ENCODE data around the gene CERS6. TPM values are rescaled to one million over a fixed set of nuclear protein-coding genes. Genes with fewer than 3 reads are reported as not detected.
"Not testable (repeated sequence)": the region's sequence is repeated elsewhere in the genome, so short reads cannot be mapped to it uniquely, and the experiment has no call there.

Gene CERS6
- total RNA-seq, 1 experiment from 2014 or later: not detected

GRCh38 chr2:168650139-168650538, 194.1 kb downstream of the CERS6 start:
- no peaks in the 10 kb centered on the region for H3K27me3 ChIP-seq (ENCODE audit: low read length)
- H3K79me2 ChIP-seq (ENCODE audit: low read length): no peaks in the 10 kb centered on the region
- DNase-seq: no peak
- H3K4me3 ChIP-seq (ENCODE audit: low read length): no peak overlapping the region
- no peaks in the 10 kb centered on the region for H3K4me1 ChIP-seq (ENCODE audit: low read length)
- H4K20me1 ChIP-seq (ENCODE audit: insufficient read depth, low read depth, low read length): no peaks in the 10 kb centered on the region
- H3K9me3 ChIP-seq (ENCODE audit: low read length): no peaks in the 10 kb centered on the region
- H3K36me3 ChIP-seq (ENCODE audit: insufficient read depth, low read length): no peaks in the 10 kb centered on the region
- H3K27ac ChIP-seq (ENCODE audit: low read length): no peak overlapping the region
- no peak overlapping the region for H3K9ac ChIP-seq (ENCODE audit: low read length)
- H2AFZ ChIP-seq (ENCODE audit: low read length): no peak overlapping the region
- H3K9me2 ChIP-seq (replicated peaks; ENCODE audit: insufficient read depth, low read length): no peaks in the 10 kb centered on the region
- no peak overlapping the region for H3K4me2 ChIP-seq (ENCODE audit: low read depth, low read length, poor library complexity, severe bottlenecking)

- Histone ChIP-seq H3K9me2 (replicated peaks; ENCODE audit: insufficient read depth, low read length) (no peaks in the 10 kb centered on the region), H3K27me3 (ENCODE audit: low read length) (no peaks in the 10 kb centered on the region), H3K4me2 (ENCODE audit: low read depth, low read length, poor library complexity, severe bottlenecking) (no peak overlapping the region), H3K27ac (ENCODE audit: low read length) (no peak overlapping the region), H3K9ac (ENCODE audit: low read length) (no peak overlapping the region), H3K4me3 (ENCODE audit: low read length) (no peak overlapping the region), H3K9me3 (ENCODE audit: low read length) (no peaks in the 10 kb centered on the region), H3K79me2 (ENCODE audit: low read length) (no peaks in the 10 kb centered on the region), H3K4me1 (ENCODE audit: low read length) (no peaks in the 10 kb centered on the region), H3K36me3 (ENCODE audit: insufficient read depth, low read length) (no peaks in the 10 kb centered on the region), H4K20me1 (ENCODE audit: insufficient read depth, low read depth, low read length) (no peaks in the 10 kb centered on the region), H2AFZ (ENCODE audit: low read length) (no peak overlapping the region)
- no peak for DNase-seq
These were observed 194.7 kb downstream of the CERS6 start for GRCh38 chr2:168650781-168651180.

GRCh38 chr2:168652997-168653921, 197.2 kb downstream of the CERS6 start:
- Histone ChIP-seq H3K4me2 (ENCODE audit: low read depth, low read length, poor library complexity, severe bottlenecking) (no peak overlapping the region), H3K9ac (ENCODE audit: low read length) (no peak overlapping the region), H3K79me2 (ENCODE audit: low read length) (no peaks in the 10 kb centered on the region), H3K27me3 (ENCODE audit: low read length) (no peaks in the 10 kb centered on the region), H4K20me1 (ENCODE audit: insufficient read depth, low read depth, low read length) (no peaks in the 10 kb centered on the region), H3K4me1 (ENCODE audit: low read length) (no peaks in the 10 kb centered on the region), H3K4me3 (ENCODE audit: low read length) (no peak overlapping the region), H2AFZ (ENCODE audit: low read length) (no peak overlapping the region), H3K36me3 (ENCODE audit: insufficient read depth, low read length) (no peaks in the 10 kb centered on the region), H3K27ac (ENCODE audit: low read length) (no peak overlapping the region), H3K9me3 (ENCODE audit: low read length) (no peaks in the 10 kb centered on the region), H3K9me2 (replicated peaks; ENCODE audit: insufficient read depth, low read length) (no peaks in the 10 kb centered on the region)
- no peak for DNase-seq

GRCh38 chr2:168654705-168655104, 198.6 kb downstream of the CERS6 start:
- H3K27ac ChIP-seq (ENCODE audit: low read length): no peak overlapping the region
- H3K4me2 ChIP-seq (ENCODE audit: low read depth, low read length, poor library complexity, severe bottlenecking): no peak overlapping the region
- no peaks in the 10 kb centered on the region for H3K9me2 ChIP-seq (replicated peaks; ENCODE audit: insufficient read depth, low read length)
- no peaks in the 10 kb centered on the region for H3K9me3 ChIP-seq (ENCODE audit: low read length)
- no peaks in the 10 kb centered on the region for H3K79me2 ChIP-seq (ENCODE audit: low read length)
- no peaks in the 10 kb centered on the region for H3K27me3 ChIP-seq (ENCODE audit: low read length)
- no peaks in the 10 kb centered on the region for H3K36me3 ChIP-seq (ENCODE audit: insufficient read depth, low read length)
- H3K4me1 ChIP-seq (ENCODE audit: low read length): no peaks in the 10 kb centered on the region
- H3K4me3 ChIP-seq (ENCODE audit: low read length): no peak overlapping the region
- DNase-seq: no peak
- no peaks in the 10 kb centered on the region for H4K20me1 ChIP-seq (ENCODE audit: insufficient read depth, low read depth, low read length)
- no peak overlapping the region for H2AFZ ChIP-seq (ENCODE audit: low read length)
- H3K9ac ChIP-seq (ENCODE audit: low read length): no peak overlapping the region

GRCh38 chr2:168655207-168655606, 199.1 kb downstream of the CERS6 start:
- no peak for DNase-seq
- H3K9me3 ChIP-seq (ENCODE audit: low read length): no peaks in the 10 kb centered on the region
- H3K4me2 ChIP-seq (ENCODE audit: low read depth, low read length, poor library complexity, severe bottlenecking): no peak overlapping the region
- H3K4me1 ChIP-seq (ENCODE audit: low read length): no peaks in the 10 kb centered on the region
- no peak overlapping the region for H3K9ac ChIP-seq (ENCODE audit: low read length)
- H3K36me3 ChIP-seq (ENCODE audit: insufficient read depth, low read length): no peaks in the 10 kb centered on the region
- H3K27me3 ChIP-seq (ENCODE audit: low read length): no peaks in the 10 kb centered on the region
- H3K9me2 ChIP-seq (replicated peaks; ENCODE audit: insufficient read depth, low read length): no peaks in the 10 kb centered on the region
- no peak overlapping the region for H2AFZ ChIP-seq (ENCODE audit: low read length)
- no peaks in the 10 kb centered on the region for H4K20me1 ChIP-seq (ENCODE audit: insufficient read depth, low read depth, low read length)
- H3K4me3 ChIP-seq (ENCODE audit: low read length): no peak overlapping the region
- H3K27ac ChIP-seq (ENCODE audit: low read length): no peak overlapping the region
- no peaks in the 10 kb centered on the region for H3K79me2 ChIP-seq (ENCODE audit: low read length)

GRCh38 chr2:168657378-168657777, 201.3 kb downstream of the CERS6 start:
- not testable (repeated sequence) for H3K79me2 ChIP-seq (ENCODE audit: low read length); H3K27me3 ChIP-seq (ENCODE audit: low read length); H3K9ac ChIP-seq (ENCODE audit: low read length); H3K27ac ChIP-seq (ENCODE audit: low read length); H3K4me1 ChIP-seq (ENCODE audit: low read length); DNase-seq; H3K9me2 ChIP-seq (replicated peaks; ENCODE audit: insufficient read depth, low read length); H3K4me2 ChIP-seq (ENCODE audit: low read depth, low read length, poor library complexity, severe bottlenecking); H4K20me1 ChIP-seq (ENCODE audit: insufficient read depth, low read depth, low read length); H3K9me3 ChIP-seq (ENCODE audit: low read length); H3K36me3 ChIP-seq (ENCODE audit: insufficient read depth, low read length); H2AFZ ChIP-seq (ENCODE audit: low read length); H3K4me3 ChIP-seq (ENCODE audit: low read length)

- Histone ChIP-seq H3K27ac (ENCODE audit: low read length) (no peak overlapping the region), H3K9ac (ENCODE audit: low read length) (no peak overlapping the region), H3K4me2 (ENCODE audit: low read depth, low read length, poor library complexity, severe bottlenecking) (no peak overlapping the region), H4K20me1 (ENCODE audit: insufficient read depth, low read depth, low read length) (no peaks in the 10 kb centered on the region), H3K27me3 (ENCODE audit: low read length) (no peaks in the 10 kb centered on the region), H3K79me2 (ENCODE audit: low read length) (no peaks in the 10 kb centered on the region), H3K9me2 (replicated peaks; ENCODE audit: insufficient read depth, low read length) (no peaks in the 10 kb centered on the region), H3K4me1 (ENCODE audit: low read length) (no peaks in the 10 kb centered on the region), H3K36me3 (ENCODE audit: insufficient read depth, low read length) (no peaks in the 10 kb centered on the region), H3K4me3 (ENCODE audit: low read length) (no peak overlapping the region), H2AFZ (ENCODE audit: low read length) (no peak overlapping the region), H3K9me3 (ENCODE audit: low read length) (no peaks in the 10 kb centered on the region)
- no peak for DNase-seq
These were observed 202.6 kb downstream of the CERS6 start for GRCh38 chr2:168658706-168659105.

GRCh38 chr2:168660870-168661862, 205.1 kb downstream of the CERS6 start:
- Histone ChIP-seq H3K4me2 (ENCODE audit: low read depth, low read length, poor library complexity, severe bottlenecking) (no peak overlapping the region), H3K36me3 (ENCODE audit: insufficient read depth, low read length) (no peaks in the 10 kb centered on the region), H3K4me1 (ENCODE audit: low read length) (no peaks in the 10 kb centered on the region), H4K20me1 (ENCODE audit: insufficient read depth, low read depth, low read length) (no peaks in the 10 kb centered on the region), H3K27ac (ENCODE audit: low read length) (no peak overlapping the region), H3K9me2 (replicated peaks; ENCODE audit: insufficient read depth, low read length) (no peaks in the 10 kb centered on the region), H2AFZ (ENCODE audit: low read length) (no peak overlapping the region), H3K9ac (ENCODE audit: low read length) (no peak overlapping the region), H3K27me3 (ENCODE audit: low read length) (no peaks in the 10 kb centered on the region), H3K79me2 (ENCODE audit: low read length) (no peaks in the 10 kb centered on the region), H3K9me3 (ENCODE audit: low read length) (no peaks in the 10 kb centered on the region), H3K4me3 (ENCODE audit: low read length) (no peak overlapping the region)
- no peak for DNase-seq

All from Karpas-422 (cell line).